Stimulated activated CD8-positive, alpha-beta memory T cell treated with anti-CD3 and anti-CD28 coated beads, Interleukin-4, amount 100 ng/mL, for 24 hours (primary cell): Measurements from ENCODE around the gene FAM187B.
"Not testable (repeated sequence)": the region's sequence is repeated elsewhere in the genome, so short reads cannot be mapped to it uniquely, and the experiment has no call there.

ENCODE experiments used
- DNase-seq: peaks from one replicate; pipeline ENCODE4 v3.0.0-alpha.2; 2020; ENCODE audit warnings: low read depth

Gene FAM187B

DNA sequence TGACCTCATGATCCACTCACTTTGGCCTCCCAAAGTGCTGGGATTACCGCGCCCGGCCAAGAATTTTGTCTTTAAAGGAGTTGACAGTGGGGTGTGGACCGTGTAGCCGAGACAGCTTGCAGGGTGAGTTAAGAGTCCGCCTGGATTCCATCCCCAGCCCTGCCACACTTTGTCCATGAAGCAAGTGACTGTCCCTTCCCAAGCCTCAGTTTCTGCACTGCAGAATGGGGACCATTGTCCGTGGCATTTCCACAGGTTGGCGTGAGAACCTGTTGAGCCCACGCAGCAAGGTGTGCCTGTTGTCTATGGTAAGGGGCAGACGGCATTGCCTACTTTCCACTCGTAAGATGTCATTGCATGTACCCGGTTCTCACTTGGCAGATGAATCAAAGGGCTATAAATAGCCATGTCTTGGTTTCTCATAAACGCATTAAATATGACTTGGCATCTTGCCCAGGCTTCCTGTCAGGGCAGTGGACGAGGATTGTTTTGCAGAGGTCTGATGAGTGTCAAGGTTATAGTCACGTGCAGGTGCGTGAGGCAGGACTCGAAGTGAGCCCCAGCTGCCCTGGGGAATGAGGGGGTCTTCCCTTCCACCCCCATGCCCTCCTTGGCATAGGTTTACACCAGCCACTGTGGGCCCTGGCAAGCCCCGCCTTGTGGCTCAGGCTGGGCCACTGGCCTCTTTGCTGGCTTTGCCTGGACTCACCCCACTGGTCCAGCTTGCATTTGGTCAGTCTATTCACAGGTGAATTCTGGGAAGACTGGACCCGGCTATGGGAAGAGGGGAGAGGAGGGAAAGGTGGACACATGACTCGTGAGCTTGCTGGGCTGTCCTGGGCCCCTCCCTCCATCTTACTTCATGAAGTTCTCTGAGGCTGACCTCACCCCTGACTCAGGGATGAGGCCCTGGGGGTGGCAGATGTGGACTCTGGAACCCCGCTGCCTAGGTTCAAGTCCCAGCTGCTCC, 14.6 kb downstream of the FAM187B start:
- DNase-seq = peak; percentile 44

DNA sequence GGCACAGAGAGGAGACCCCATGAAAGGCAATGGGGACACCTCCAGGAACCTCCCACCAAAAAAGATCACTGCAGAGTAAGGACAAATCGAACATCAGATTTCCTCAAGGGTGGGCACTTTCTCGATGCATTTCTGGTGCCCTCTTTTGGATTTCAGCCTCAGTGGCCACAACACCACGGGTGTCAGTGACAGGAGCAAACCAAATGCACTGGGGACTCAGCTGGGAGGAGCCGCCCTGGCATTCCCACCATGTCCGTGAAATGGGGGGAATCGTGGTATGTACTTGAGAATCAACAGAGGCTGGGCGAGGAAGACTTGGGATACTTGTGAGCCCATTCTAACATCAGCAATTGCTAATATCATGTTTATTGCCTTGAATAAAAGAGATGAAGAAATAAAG, 16.3 kb downstream of the FAM187B start:
- no peak for DNase-seq

DNA sequence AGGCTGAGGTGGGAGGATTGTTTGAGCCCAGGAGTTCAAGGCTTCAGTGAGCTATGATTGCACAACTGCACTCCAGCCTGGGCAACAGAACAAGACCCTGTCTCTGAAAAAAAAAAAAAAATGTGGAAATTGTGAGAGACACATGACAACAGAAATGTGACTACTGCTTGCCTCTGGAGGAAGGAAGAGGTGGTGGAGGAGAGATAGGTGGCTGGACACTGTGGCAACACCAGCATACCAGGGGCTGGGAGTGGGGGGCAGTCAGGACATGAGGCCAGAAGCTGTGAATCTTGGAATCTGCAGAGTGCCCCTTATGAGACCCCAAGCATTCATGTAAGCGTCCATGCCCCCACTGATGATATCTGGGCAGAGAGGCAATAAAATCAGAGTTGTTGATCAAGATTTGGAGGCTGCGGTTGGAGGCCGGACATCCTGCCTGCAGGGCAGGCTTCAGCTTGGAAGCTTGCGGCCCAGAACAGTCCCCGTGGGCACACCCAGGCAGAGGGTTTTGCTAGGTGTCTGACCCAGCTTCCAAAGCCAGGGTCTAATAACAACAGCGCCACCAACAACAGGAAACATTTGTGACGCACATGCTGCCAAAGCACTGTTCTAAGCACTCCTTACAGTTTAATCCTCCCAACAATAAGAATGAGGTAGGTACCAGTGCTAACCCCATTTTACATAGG, 16.9 kb downstream of the FAM187B start:
- peak; percentile 41 for DNase-seq

DNA sequence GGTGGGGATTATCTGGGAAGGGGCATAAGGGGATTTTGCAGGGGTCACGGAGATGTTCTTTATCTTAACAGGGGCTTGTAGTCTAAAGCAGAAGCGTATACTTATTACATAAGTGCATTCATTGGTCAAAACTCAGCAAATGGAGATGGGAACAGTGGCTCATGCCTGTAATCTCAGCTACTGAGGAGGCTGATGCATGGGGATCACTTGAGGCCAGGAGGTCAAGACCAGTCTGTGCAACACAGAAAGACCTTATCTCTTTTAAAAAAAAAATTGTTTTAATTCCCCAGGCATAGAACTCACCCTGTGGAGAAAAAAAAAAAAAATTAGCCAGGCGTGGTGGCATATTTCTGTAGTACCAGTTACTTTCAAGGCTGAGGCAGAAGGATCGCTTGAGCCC, 18.9 kb downstream of the FAM187B start:
- no peak for DNase-seq

DNA sequence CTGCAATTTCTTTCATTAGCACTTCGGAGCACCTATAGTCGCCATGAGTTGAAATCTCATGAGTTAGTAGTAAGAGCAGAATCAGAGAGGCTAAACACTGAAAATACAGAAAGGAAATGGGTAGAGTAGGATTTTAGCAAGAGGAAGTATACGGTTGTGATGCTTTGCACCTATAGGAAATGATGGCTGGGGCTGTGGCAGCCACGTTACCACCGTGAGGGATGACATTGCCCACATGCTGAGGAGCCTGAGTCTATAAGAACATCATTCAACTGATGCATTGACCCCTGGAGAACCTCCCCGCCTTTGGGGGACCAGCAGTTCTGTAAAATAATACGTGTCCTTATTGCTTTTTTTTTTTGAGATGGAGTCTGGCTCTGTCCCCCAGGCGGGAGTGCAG, 20.4 kb downstream of the FAM187B start:
- no peak for DNase-seq

DNA sequence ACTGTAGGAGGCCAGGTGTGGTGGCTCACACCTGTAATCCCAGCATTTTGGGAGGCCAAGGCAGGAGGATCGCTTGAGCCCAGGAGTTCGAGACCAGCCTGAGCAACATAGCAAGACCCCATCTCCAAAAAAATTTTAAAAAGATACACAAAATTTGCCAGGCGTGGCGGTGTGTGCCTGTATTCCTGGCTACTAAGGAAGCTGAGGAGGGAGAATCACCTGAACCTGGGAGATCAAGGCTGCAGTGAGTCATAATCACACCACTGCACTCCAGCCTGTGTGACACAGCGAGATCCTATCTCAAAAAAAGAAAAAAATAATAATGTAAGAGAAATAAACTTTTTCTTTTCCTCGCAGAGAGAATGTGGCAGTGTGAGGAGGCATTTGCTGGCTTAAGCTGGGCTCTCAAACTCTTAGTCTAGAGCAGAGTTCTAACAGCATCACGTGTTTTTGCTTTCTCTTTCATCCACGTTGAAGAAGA, 21.1 kb downstream of the FAM187B start:
- no peak for DNase-seq

DNA sequence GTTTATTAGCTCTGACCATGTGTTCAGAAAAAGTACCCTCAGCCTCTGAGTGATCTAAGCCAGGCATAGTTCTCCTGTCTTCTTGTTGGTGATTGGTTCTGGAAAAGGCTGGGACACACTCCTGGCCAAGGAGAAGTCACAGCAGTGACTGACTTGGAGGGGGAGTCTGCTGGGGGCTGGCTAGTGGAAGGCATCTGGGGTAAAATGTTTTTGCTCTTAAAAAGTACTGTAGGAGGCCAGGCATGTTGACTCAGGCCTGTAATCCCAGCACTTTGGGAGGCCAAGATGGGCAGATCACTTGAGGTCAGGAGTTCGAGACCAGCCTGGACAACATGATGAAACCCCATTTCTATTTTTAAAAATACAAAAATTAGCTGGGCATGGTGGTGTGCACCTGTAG, 21.7 kb downstream of the FAM187B start:
- DNase-seq = no peak

DNA sequence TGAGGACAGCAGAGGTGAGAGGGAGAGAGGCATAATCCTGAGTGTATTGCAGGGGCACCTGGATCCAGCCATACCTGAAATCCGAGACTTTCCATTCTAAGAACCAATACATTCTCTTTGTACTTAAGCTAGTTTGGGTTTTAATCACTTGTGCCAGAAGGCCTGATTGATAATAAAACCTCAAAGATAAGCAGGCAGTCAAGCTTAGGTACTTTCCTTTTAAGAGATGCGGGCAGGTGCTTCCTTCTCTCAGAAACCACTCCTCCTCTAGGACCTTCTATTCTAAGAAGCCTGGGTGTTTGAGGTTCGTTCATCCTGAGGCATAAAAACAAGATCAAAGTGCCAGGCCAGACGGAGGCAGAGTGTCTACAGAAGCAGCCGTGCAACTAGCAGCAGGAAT, 22.2 kb downstream of the FAM187B start:
- no peak for DNase-seq

DNA sequence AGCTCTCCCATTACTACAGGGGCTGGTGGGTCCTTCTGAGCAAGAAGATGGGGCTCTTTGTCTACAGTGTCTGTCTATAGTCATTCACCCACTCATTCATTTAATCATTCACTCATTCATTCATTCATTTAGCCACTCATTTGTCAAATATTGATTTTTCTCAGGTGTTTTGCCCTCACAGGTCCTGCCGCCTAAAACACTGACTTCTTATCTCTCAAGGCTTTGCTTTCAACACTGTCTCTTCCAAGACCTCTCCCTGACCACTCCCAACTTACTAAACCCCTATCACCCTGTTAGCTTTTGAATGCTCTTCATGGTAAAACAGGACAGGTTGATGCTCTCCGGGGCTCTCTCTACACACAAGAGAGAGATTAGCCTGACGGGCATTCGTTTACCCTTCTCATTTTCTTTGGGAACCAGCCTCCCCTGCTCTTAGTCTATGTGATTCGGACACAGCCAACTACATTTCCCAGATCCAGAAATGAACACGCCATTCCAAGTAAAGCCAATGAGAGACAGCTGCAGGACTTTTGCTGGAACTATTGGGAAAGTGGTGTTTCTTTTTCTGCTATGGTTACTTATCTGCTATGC, 22.7 kb downstream of the FAM187B start:
- no peak for DNase-seq

DNA sequence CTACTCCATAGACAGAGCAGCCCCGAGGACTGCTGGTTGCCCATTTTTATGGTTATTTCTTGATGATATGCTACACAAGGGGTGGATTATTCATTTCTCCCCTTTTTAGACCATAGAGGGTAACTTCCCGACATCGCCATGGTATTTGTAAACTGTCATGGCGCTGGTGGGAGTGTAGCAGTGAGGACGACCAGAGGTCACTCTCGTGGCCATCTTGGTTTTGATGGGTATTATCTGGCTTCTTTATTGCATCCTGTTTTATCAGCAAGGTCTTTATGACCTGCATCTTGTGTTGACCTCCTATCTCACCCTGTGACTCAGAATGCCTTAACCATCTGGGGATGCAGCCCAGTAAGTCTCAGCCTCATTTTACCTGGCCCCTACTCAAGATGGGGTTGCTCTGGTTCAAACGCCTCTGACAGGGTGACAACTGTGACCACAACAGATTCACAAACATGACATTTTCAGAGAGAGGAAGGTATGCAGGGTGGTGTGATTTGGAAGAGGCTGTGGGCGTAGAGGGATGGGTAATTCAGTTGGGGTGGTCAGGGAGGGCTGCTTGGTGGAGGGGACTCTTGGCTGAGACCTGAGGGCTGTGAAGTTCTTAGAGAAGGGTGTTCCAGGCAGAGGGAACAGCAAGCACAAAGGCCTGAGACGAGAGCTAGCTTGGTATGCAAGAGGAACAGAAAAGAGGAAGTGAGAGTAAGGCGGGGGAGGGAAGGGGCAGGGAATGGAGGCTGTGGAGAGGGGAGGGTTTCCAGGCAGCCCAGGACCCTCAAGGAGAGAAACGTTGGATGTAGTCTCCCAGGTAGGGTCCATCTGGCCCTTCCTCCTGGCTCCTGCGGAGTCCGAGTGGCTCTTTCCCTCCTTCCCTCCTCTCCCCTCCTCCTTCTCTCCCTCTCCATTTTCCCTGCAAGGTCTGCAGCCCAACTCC, 23.5 kb downstream of the FAM187B start:
- no peak for DNase-seq

DNA sequence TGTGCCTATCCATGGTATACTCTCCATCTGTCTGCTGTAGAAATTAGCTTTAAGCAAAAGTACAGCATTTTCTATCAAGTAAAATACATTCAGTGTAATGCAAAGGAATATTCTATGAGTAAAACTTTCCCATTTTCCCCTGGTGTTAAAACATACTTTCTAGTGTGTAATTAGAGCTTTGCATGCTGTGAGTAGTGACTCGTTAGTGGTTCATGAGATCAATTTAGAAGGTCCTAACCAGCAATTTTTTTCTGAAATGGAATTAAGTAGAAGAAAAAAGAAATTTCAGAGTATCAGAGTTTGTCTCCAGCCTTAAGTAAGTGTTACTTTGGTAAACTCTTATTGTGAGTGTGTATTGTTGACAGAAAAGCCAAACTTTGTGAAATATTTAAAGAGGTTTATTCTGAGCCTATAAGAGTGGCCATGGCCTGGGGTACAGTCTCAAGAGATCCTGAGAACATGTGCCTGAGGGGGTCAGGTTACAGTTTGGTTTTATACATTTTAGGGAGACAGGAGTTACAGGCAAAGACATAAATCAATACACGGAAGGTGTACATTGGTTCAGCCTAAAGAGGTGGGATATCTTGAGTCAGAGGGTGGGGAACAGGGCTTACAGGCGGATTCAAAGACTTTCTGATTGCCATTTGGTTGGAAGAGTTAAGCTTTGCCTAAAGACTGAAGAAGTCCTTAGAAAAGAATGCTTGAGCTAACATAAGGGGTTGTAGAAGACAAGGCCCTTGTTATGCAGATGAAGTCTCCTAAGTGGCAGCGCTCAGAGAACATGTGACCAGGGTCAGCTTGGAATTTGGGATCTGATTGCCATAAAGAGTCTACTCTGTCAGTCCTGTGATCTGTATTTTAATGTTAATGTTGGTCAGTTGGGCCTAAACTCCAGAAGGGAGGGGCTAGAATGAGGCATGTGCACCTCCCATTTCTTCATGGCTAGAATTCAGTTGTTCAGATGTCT, 25.5 kb downstream of the FAM187B start:
- no peak for DNase-seq

DNA sequence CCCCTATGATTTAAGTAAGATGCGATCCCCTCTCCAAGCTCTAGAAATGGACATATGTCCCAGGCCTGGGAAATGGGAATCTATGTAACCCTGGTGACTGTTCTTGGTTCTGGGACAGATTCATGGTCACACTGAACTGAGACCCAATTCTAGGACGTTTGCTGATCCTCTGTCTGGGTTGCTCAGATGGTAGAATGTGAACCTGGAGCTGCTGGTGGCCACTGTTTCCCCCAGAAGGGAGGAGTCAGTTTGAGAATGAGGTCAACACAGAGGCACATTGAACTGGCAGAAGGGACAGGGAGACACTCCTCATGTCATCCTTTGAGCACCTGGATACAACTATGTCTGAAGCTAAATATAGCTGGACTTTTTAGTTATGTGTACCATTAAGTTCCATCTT, 29.1 kb downstream of the FAM187B start:
- no peak for DNase-seq

DNA sequence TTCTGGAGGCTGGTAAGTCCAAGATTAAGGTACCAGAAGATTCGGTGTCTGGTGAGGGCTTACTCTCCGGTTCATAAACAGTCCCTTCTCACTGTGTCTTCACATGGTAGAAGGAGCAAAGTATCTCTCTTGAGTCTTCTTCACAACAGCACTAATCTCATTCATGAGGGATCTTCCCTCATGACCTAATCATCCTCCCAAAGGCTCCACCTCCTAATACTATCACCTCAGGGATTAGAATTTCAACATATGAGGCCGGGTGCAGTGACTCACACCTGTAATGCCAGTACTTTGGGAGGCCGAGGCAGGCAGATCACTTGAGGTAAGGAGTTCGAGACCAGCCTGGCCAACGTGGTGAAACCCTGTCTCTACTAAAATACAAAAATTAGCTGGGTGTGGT, 31.7 kb downstream of the FAM187B start:
- DNase-seq = not testable (repeated sequence)

DNA sequence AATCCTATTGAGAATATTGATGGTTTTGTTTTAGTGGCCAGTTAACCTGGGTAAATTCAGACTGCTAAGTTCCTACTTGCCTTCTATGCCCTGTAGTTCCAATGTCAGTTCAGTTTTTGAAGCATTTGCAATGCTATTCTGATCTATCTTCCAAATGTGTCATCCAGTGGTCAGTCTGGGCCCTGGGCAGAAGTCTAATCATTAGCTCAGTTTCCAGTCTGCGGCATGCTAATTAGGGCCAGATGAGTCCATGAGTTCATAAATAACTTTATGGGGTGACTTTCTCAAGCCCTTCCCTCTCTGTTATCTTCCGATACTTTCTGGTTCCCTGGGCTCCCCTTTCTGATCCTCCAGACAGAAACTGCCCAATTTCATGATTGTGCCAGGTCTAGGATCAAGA, 32.7 kb downstream of the FAM187B start:
- no peak for DNase-seq

DNA sequence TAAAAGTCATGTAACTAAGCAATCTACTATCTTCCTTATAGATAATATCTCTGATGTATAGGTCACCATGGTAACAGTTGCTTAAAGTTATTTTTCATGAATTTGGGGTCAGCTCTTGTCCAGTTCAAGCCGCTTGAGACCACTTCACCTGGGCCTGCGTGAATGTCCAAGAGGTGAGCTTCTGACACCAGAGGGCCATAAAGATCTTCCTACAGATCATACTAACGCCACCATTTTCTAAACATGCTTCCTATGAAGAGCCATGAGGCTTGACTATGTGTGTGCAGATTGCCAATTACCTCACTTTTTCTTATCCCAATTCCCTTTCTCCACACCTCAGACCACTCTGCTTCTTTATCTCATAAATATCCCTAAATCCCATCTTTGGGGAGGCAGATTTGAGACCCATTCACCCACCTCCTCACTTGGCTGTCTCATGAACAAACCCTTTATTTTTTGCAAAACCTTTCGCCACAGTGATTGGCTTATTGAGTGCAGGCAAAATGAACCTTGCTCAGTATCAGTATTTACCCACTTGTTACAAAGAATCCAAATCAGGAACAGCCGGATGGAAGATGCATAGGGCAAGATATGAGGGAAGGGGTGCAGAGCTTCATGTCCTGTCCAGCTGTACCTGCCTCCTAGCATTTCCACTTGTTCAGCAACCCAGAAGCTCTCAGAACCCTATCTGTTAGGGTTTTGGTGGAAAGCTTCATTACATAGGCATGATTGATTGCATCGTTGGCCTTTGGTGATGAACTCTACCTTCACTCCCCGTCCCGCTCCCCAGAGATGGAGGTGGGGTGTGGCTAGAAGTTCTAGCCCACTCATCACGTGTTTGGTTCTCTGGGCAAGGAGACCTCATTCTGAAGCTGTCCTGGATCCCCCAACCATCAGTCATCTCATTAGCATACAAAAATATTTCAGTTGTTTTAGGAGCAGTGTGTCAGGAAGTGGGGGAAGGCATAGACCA, 34.2 kb downstream of the FAM187B start:
- DNase-seq = no peak

DNA sequence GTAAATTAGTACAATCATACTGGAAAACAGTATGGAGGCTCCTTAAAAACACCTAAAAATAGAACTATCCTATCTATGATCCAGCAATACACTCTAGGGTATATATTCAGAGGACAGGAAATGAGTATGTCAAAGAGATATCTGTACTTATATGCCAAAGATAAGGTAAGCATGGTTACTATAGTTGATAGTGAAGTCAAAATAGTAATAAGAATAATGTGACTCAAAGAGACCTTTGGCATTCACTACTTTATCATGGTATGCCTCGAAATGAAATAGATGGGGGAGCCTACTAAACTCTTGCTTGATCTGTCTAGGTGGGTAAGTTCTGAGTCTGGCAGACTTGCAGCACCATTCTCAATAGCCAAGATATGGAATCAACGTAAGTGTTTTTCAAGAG, 43.7 kb downstream of the FAM187B start:
- DNase-seq = no peak

DNA sequence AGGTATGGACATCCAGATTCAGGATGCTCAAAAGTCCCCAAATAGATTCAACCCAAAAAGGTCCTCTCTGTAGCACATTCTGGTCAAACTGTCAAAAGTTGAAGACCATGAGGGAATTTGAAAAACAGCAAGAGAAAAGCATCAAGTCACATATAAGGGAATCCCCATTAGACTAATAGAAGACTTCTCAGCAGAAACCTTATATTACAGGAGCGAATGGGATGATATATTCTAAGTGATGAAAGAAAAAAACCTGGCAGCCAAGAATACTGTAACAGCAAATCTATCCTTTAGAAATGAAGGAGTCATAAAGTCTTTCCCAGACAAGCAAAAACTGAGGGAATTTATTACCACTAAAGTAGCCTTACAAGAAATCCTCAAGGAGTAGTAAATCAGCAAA, 44.3 kb downstream of the FAM187B start:
- DNase-seq = no peak

DNA sequence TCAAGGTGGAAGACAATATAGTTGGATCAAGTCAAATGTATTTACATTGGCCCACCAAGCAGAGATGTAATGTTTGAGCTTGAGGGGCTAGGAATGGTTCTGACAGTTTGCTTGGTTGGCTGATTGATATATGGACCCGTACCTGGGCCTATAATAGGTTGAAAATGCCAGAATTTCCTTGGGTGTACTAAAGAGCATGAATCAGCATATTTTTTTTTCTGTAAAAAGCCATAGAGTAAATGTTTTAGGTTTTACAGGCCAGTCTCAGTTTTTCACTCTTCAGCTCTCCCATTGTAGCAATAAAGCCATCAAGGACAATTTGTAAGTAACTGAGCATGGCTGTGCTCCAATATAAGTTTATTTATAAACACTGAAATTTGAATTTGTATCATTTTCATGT, 47.2 kb downstream of the FAM187B start:
- DNase-seq = no peak

DNA sequence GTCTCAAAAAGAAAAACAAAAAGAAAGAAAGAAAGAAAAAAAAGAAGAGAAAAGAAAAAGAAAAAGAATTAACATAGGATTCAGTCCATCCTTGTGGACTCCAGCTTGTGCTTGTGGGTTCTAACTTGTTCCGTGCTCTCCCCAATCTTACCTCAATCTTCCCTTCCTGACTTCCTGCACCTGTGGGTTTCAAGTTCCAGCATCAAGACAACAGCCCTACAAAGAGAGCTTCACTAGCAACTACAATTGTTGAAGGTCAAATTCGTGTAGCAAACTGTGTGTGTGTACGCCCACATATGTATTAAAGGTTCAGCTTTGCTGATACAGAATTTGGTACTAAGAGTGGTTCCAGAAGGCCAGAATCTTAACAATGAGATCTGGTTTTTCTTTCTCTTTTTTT, 48.7 kb downstream of the FAM187B start:
- DNase-seq = no peak
